Coronary artery (tissue), 2 donors: ENCODE measurements around the gene DOHH.

ENCODE experiments used
- DNase-seq: peaks from one replicate; pipeline ENCODE4 v3.0.0-alpha.2; 2017; ENCODE audit warnings: low spot score
- H3K27ac ChIP-seq, 2 donors: fragments of 200-600 bp; sonication (generic); one replicate each; pipeline ENCODE4 v1.5.1; 2016 to 2019
- H3K4me3 ChIP-seq: fragments of 200-600 bp; sonication (generic); 2 replicates; pipeline ENCODE4 v1.5.1; 2016; ENCODE audit warnings: mild to moderate bottlenecking, moderate library complexity
- TF ChIP-seq, protein P1 (sequence below): fragments of 200-600 bp; sonication (generic); IDR thresholded peaks from one replicate; pipeline ENCODE4 v1.5.1; 2019; ENCODE audit warnings: antibody characterized with exemption

The DOHH gene

DNA sequence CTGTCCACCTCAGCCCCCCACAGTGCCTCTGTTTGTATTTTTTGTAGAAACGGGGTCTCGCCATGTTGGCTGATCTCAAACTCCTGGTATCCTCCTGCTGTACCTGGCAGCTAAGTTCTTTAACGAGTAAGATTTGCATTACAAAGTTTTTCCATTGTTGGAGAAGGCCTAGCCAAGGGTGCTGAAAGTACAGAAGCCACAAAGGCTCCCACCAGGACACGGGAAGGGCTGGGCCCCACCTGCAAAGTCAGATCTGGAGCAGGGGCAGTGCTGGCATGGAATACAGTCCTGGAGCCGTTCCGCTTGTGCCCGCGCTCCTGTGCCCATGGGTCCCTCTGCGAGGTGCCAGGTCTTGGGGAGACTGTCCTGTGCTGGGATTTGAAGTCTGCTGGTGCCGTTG, 17.8 kb upstream of the DOHH start:
- Histone ChIP-seq H3K27ac (no peak overlapping the region), H3K4me3 (no peak overlapping the region)
- TF ChIP-seq, protein P1, sequence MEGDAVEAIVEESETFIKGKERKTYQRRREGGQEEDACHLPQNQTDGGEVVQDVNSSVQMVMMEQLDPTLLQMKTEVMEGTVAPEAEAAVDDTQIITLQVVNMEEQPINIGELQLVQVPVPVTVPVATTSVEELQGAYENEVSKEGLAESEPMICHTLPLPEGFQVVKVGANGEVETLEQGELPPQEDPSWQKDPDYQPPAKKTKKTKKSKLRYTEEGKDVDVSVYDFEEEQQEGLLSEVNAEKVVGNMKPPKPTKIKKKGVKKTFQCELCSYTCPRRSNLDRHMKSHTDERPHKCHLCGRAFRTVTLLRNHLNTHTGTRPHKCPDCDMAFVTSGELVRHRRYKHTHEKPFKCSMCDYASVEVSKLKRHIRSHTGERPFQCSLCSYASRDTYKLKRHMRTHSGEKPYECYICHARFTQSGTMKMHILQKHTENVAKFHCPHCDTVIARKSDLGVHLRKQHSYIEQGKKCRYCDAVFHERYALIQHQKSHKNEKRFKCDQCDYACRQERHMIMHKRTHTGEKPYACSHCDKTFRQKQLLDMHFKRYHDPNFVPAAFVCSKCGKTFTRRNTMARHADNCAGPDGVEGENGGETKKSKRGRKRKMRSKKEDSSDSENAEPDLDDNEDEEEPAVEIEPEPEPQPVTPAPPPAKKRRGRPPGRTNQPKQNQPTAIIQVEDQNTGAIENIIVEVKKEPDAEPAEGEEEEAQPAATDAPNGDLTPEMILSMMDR, result no peak
- no peak for DNase-seq

DNA sequence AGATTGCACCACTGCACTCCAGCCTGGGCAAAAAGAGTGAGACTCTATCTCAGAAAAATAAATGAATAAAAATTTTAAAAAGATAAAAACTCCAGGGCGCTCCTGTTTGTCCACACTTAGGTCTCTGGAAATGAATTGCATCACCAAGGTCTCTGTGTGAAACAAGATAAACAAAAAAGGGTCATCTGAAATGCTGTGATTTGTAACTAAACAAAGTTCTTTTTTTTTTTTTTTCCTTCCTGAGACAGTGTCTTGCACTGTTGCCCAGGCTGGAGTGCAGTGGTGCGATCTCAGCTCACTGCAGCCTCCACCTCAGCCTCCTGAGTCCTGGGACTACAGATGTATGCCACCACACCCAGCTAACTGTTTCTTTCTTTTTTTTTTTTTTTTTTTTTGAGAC, 17.2 kb upstream of the DOHH start:
- Histone ChIP-seq H3K4me3 (no peak overlapping the region), H3K27ac (no peak overlapping the region)
- DNase-seq, result no peak
- TF ChIP-seq, protein P1, result no peak

DNA sequence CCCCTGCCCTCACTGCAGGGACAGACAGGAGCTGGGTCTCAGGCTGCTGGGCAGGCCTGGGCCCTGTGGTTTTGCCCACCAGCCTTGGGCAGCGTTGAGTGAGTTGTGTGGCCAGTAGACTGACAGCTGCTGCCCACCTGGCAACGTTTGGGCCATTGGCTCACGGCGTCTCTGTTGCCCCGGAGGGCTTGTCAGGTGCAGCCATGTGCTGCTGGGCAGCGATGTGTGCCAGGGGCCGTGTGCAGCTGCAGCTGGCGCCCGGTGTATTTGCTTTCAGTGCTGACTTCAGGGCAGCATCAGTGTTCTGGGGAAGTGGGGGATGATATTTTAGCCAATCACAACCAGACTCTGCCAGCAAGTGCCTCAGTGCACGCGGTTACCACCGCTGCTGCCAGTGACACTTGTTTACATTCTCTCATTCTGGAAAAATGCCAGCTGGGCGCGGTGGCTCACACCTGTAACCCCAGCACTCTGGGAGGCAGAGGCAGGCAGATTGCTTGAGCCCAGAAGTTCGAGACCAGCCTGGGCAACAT, 16.3 kb upstream of the DOHH start:
- H3K4me3 ChIP-seq, result no peak overlapping the region
- no peak overlapping the region for H3K27ac ChIP-seq
- DNase-seq, result no peak
- TF ChIP-seq, protein P1, result no peak

DNA sequence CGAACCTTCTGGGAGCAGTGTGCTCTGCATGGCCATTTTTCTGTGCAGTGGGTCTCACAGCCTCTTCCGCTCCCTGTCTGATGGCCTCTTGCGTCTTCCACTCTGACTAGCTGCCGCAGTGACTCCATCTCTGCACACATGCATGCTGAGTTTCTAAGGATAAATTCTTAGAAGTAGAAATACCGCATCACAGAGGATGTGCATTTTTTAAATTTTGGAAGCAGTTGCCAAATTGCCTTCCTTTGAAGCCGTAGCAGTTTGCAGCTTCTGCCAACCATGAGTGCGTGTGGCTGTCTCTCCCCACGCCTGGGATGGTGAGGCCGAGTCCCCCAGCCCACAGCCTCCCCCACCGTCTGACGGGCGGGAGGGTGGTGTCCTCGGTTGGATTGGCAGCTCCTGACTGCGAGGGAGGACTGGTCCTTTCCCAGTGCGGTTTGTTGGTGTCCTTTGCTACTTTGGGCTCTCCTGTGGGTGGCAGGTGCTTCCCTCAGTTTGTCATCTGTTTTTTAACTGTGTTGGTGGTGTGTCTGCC, 15.5 kb upstream of the DOHH start:
- no peak overlapping the region for H3K27ac ChIP-seq
- TF ChIP-seq, protein P1, result no peak
- DNase-seq, result no peak
- H3K4me3 ChIP-seq, result no peak overlapping the region

DNA sequence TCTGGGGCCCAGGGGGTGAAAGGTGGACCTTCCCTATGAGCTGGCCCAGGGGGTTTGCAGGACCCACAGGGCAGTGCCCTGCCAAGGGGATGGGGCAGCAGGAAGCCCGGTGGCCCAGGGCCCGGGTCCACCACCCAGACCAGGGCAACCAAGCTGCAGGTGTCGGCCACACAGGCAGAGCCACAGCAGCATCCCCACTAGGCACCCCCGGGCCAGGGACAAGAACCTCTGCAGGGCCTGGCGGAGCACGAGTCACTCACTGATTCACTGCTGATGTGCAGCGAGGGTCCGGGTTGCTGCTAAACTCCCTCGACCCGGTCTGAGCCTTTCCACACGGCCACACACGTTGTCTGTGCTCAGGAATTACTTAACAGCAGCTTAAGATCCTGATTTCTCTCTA, 14.5 kb upstream of the DOHH start:
- no peak overlapping the region for H3K4me3 ChIP-seq
- TF ChIP-seq, protein P1, result no peak
- no peak for DNase-seq
- no peak overlapping the region for H3K27ac ChIP-seq

DNA sequence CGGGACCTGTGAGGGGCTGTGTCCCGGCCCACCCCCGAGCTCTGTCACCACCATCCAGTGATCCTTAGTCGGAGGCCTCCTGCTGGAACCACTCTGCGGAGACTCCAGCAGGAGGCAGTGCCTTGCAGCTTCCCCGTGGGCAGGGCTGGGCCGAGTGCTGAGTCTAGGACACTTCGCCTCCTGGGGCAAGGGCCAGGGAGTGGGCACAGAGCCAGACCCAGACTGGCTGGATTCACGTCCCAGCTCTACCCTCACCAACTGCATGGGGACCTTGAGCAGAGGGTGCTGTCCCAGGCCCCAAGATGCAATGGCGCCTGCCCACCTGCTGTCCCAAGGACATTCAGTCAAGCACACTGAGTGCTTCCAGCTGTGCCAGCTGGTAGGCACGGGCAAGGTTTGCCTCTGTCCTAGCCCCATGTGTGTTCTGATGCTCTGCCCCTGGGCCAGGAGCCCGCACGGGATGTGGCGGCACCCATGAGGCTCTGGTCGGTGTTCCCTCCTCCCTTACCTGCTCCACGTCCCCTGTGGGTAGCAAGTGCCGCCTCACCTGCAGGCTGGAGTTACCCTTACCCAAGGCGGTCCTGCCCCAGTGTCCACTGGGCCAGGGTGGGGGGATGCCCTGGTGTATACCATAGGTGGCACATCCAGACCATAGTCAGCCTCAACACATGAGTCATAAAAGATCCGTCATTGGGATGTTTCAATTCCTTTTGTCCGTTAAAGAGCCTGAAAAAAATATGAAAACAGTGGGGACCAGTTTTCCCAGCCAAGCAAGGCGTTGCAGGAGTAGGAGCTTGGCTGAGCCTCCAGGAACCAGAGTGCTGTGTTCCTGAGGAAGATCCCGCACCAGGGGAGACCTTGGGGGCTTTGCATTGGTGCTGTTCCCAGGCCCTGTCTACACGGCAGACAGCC, 13.0 kb upstream of the DOHH start:
- Histone ChIP-seq H3K27ac (no peak overlapping the region), H3K4me3 (no peak overlapping the region)
- DNase-seq, result no peak
- TF ChIP-seq, protein P1, result no peak
